GM18519 (cell line): ENCODE data around the gene STK32A.

Experiments used
- ATAC-seq: cut with Tn5 transposase; IDR thresholded peaks from one replicate; pipeline ENCODE4 v1.9.1; 2021; ENCODE audit warnings: mild to moderate bottlenecking, moderate library complexity; ENCODE audit not compliant: unreplicated experiment, low FRiP score

Gene STK32A

GRCh38 chr5:147412561-147412960 is 177.7 kb downstream of the STK32A start:
- no peak for ATAC-seq

GRCh38 chr5:147413266-147413665 is 178.4 kb downstream of the STK32A start:
- ATAC-seq = no peak

- no peak for ATAC-seq
Observed at GRCh38 chr5:147415651-147416050, 180.8 kb downstream of the STK32A start.

- no peak for ATAC-seq
Observed at GRCh38 chr5:147417135-147417813, 182.4 kb downstream of the STK32A start.

- ATAC-seq = no peak
Observed at GRCh38 chr5:147418613-147419012, 183.8 kb downstream of the STK32A start.

- ATAC-seq = no peak
Observed at GRCh38 chr5:147426640-147427327, 192.0 kb downstream of the STK32A start.

- ATAC-seq = no peak
Observed at GRCh38 chr5:147427521-147428401, 192.9 kb downstream of the STK32A start.

- no peak for ATAC-seq
Observed at GRCh38 chr5:147430628-147431027, 195.8 kb downstream of the STK32A start.

- ATAC-seq = no peak
Observed at GRCh38 chr5:147431586-147431985, 196.8 kb downstream of the STK32A start.

GRCh38 chr5:147432323-147432722 is 197.5 kb downstream of the STK32A start:
- no peak for ATAC-seq

GRCh38 chr5:147434049-147434448 is 199.2 kb downstream of the STK32A start:
- ATAC-seq = no peak

- peak; percentile 90 for ATAC-seq
Observed at GRCh38 chr5:147436596-147436995, 201.8 kb downstream of the STK32A start.

- no peak for ATAC-seq
Observed at GRCh38 chr5:147437161-147437596, 202.4 kb downstream of the STK32A start.
